GM23338 (cell line): Measurements from ENCODE around the gene S100A14. TPM values are rescaled to one million over a fixed set of nuclear protein-coding genes. Genes with fewer than 3 reads are reported as not detected.

Experiments used
- ATAC-seq: fragments of 200-7000 bp; cut with Tn5 transposase; 3 replicates; pipeline ENCODE4 v1.9.1; 2020
- DNase-seq: peaks from one replicate; pipeline ENCODE4 v3.0.0-alpha.2; 2015; ENCODE audit warnings: low spot score
- H2AFZ ChIP-seq: fragments of 200-600 bp; sonication (generic); 2 replicates; pipeline ENCODE4 v1.8.0; 2016; ENCODE audit warnings: antibody characterized with exemption, mild to moderate bottlenecking, moderate library complexity
- H3F3A ChIP-seq: fragments of 200-600 bp; sonication (generic); replicated peaks from 2 replicates; pipeline ENCODE4 v1.8.0; 2017; ENCODE audit warnings: antibody characterized with exemption, mixed run types, low read depth
- H3K27ac ChIP-seq: fragments of 200-600 bp; sonication (generic); 2 replicates; pipeline ENCODE4 v1.6.1; 2016; ENCODE audit warnings: low read depth
- H3K27me3 ChIP-seq: fragments of 200-600 bp; sonication (generic); 2 replicates; pipeline ENCODE4 v1.8.0; 2016; ENCODE audit warnings: mild to moderate bottlenecking, mixed run types, moderate library complexity; ENCODE audit not compliant: insufficient read depth
- H3K36me3 ChIP-seq: fragments of 200-600 bp; sonication (generic); 2 replicates; pipeline ENCODE4 v1.8.0; 2016; ENCODE audit warnings: mild to moderate bottlenecking; ENCODE audit not compliant: insufficient read depth
- H3K4me1 ChIP-seq: fragments of 200-600 bp; sonication (generic); 2 replicates; pipeline ENCODE4 v1.8.0; 2016; ENCODE audit warnings: mild to moderate bottlenecking, moderate library complexity; ENCODE audit not compliant: insufficient read depth
- H3K4me2 ChIP-seq: fragments of 200-600 bp; sonication (generic); 2 replicates; pipeline ENCODE4 v1.7.1; 2017; ENCODE audit warnings: mixed run types
- H3K4me3 ChIP-seq: fragments of 200-600 bp; sonication (generic); 2 replicates; pipeline ENCODE4 v1.6.1; 2016; ENCODE audit warnings: mixed run types
- H3K79me2 ChIP-seq: fragments of 200-600 bp; sonication (generic); replicated peaks from 2 replicates; pipeline ENCODE4 v1.8.0; 2017; ENCODE audit warnings: mild to moderate bottlenecking; ENCODE audit not compliant: insufficient read depth
- H3K9me2 ChIP-seq: fragments of 200-600 bp; sonication (generic); 2 replicates; pipeline ENCODE4 v1.8.0; 2017; ENCODE audit not compliant: insufficient read depth
- H4K20me1 ChIP-seq: fragments of 200-600 bp; sonication (generic); replicated peaks from 2 replicates; pipeline ENCODE4 v1.8.0; 2017; ENCODE audit warnings: mild to moderate bottlenecking; ENCODE audit not compliant: insufficient read depth
- H3K27ac Mint-ChIP-seq: 2 replicates; pipeline ENCODE4 v1.8.0; 2020; ENCODE audit warnings: inconsistent platforms, mild to moderate bottlenecking, moderate library complexity, mixed read lengths
- H3K27me3 Mint-ChIP-seq: 3 replicates; pipeline ENCODE4 v1.8.0; 2022; ENCODE audit warnings: low read depth, mild to moderate bottlenecking, moderate library complexity, mixed read lengths, inconsistent platforms; ENCODE audit not compliant: insufficient read depth, poor library complexity
- H3K36me3 Mint-ChIP-seq: 3 replicates; pipeline ENCODE4 v1.8.0; 2021; ENCODE audit warnings: low read depth, mild to moderate bottlenecking, inconsistent platforms, moderate library complexity, mixed read lengths
- H3K4me1 Mint-ChIP-seq: 3 replicates; pipeline ENCODE4 v1.8.0; 2020; ENCODE audit warnings: mild to moderate bottlenecking, inconsistent platforms, mixed read lengths
- H3K4me3 Mint-ChIP-seq: 3 replicates; pipeline ENCODE4 v1.8.0; 2021; ENCODE audit warnings: moderate library complexity, mild to moderate bottlenecking, inconsistent platforms, mixed read lengths
- H3K9me3 Mint-ChIP-seq: 3 replicates; pipeline ENCODE4 v1.8.0; 2020; ENCODE audit warnings: moderate library complexity, mild to moderate bottlenecking, inconsistent platforms, mixed read lengths
- CREB1 ChIP-seq: fragments of 250-450 bp; sonication (Bioruptor Pico); IDR thresholded peaks from 2 replicates; pipeline ENCODE4 v1.5.0; 2020; ENCODE audit warnings: low read depth, mild to moderate bottlenecking, moderate library complexity
- EZH2 ChIP-seq: fragments of 200-600 bp; sonication (generic); IDR thresholded peaks from one replicate; pipeline ENCODE4 v1.8.0; 2017; ENCODE audit warnings: antibody characterized with exemption, mild to moderate bottlenecking, low read depth; ENCODE audit not compliant: unreplicated experiment
- EZH2phosphoT487 ChIP-seq: fragments of 200-600 bp; sonication (generic); IDR thresholded peaks from one replicate; pipeline ENCODE4 v1.8.1; 2018; ENCODE audit warnings: antibody characterized with exemption; ENCODE audit not compliant: unreplicated experiment
- NANOG ChIP-seq: IDR thresholded peaks from 2 replicates; pipeline ENCODE4 v1.6.1; 2016; ENCODE audit warnings: antibody characterized with exemption, borderline replicate concordance
- POLR2AphosphoS5 ChIP-seq: IDR thresholded peaks from 2 replicates; pipeline ENCODE4 v1.6.1; 2016; ENCODE audit warnings: antibody characterized with exemption, low read depth
- STAT1 ChIP-seq: IDR thresholded peaks from one replicate; pipeline ENCODE4 v1.6.1; 2016; ENCODE audit warnings: antibody characterized with exemption; ENCODE audit not compliant: unreplicated experiment
- ZNF331 ChIP-seq: fragments of 250-450 bp; sonication (Bioruptor Pico); IDR thresholded peaks from 2 replicates; pipeline ENCODE4 v1.5.0; 2020; ENCODE audit warnings: low read depth, mild to moderate bottlenecking, moderate library complexity
- polyA plus RNA-seq: library from polyadenylated mRNA; unstranded; fragments of >200 nt; fragmentation: Nextera tagmentation; extraction: Ambion mirVana; gene quantifications from 2 replicates; pipeline ENCODE4 v1.2.1, GENCODE V29; 2016
- total RNA-seq: library from RNA; depleted of rRNA; stranded (reverse); fragments of >200 nt; shearing (Covaris generic); gene quantifications from 2 replicates; pipeline ENCODE4 v1.2.3, GENCODE V29; 2014
- TF ChIP-seq, protein P1 (sequence below): fragments of 250-450 bp; sonication (Bioruptor Pico); IDR thresholded peaks from 2 replicates; pipeline ENCODE4 v1.5.0; 2020; ENCODE audit warnings: mild to moderate bottlenecking, moderate library complexity

S100A14 gene
- total and polyA plus RNA-seq, 2 experiments from 2014 or later = 0.28 to 0.53 TPM

DNA sequence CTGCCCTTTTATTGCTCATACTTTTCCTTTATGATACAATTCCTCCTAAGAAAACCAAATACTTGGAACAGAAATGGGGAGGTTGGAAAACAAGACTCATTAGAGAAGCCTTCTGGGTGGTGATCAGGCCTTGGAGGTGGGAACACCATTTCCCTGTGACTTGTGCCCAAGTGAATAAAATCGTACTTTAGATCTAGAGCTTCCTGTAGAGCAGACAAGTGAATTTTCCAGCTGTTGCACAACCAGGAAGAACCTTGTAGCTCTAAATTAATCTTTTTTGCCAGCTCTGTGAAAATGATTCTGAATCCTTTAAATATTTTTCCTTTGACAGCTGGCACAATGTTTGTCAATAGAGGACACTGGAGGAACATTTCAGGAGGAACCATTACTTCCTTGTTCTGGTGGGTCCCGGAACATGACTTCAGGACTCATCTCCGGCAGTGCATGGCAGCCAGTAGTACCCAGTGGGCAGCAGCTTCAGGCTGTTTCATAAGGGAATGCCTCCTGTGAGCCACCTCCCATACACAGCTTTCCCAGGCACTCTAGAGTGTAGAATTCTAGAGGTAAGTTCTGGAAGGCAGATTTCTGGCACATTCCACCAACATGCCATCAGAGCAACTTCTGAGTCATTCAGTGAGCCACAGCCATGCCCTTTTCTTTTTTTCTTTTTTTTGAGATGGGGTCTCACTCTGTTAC is 36.8 kb upstream of the S100A14 start (continued):
- TF ChIP-seq, protein P1, sequence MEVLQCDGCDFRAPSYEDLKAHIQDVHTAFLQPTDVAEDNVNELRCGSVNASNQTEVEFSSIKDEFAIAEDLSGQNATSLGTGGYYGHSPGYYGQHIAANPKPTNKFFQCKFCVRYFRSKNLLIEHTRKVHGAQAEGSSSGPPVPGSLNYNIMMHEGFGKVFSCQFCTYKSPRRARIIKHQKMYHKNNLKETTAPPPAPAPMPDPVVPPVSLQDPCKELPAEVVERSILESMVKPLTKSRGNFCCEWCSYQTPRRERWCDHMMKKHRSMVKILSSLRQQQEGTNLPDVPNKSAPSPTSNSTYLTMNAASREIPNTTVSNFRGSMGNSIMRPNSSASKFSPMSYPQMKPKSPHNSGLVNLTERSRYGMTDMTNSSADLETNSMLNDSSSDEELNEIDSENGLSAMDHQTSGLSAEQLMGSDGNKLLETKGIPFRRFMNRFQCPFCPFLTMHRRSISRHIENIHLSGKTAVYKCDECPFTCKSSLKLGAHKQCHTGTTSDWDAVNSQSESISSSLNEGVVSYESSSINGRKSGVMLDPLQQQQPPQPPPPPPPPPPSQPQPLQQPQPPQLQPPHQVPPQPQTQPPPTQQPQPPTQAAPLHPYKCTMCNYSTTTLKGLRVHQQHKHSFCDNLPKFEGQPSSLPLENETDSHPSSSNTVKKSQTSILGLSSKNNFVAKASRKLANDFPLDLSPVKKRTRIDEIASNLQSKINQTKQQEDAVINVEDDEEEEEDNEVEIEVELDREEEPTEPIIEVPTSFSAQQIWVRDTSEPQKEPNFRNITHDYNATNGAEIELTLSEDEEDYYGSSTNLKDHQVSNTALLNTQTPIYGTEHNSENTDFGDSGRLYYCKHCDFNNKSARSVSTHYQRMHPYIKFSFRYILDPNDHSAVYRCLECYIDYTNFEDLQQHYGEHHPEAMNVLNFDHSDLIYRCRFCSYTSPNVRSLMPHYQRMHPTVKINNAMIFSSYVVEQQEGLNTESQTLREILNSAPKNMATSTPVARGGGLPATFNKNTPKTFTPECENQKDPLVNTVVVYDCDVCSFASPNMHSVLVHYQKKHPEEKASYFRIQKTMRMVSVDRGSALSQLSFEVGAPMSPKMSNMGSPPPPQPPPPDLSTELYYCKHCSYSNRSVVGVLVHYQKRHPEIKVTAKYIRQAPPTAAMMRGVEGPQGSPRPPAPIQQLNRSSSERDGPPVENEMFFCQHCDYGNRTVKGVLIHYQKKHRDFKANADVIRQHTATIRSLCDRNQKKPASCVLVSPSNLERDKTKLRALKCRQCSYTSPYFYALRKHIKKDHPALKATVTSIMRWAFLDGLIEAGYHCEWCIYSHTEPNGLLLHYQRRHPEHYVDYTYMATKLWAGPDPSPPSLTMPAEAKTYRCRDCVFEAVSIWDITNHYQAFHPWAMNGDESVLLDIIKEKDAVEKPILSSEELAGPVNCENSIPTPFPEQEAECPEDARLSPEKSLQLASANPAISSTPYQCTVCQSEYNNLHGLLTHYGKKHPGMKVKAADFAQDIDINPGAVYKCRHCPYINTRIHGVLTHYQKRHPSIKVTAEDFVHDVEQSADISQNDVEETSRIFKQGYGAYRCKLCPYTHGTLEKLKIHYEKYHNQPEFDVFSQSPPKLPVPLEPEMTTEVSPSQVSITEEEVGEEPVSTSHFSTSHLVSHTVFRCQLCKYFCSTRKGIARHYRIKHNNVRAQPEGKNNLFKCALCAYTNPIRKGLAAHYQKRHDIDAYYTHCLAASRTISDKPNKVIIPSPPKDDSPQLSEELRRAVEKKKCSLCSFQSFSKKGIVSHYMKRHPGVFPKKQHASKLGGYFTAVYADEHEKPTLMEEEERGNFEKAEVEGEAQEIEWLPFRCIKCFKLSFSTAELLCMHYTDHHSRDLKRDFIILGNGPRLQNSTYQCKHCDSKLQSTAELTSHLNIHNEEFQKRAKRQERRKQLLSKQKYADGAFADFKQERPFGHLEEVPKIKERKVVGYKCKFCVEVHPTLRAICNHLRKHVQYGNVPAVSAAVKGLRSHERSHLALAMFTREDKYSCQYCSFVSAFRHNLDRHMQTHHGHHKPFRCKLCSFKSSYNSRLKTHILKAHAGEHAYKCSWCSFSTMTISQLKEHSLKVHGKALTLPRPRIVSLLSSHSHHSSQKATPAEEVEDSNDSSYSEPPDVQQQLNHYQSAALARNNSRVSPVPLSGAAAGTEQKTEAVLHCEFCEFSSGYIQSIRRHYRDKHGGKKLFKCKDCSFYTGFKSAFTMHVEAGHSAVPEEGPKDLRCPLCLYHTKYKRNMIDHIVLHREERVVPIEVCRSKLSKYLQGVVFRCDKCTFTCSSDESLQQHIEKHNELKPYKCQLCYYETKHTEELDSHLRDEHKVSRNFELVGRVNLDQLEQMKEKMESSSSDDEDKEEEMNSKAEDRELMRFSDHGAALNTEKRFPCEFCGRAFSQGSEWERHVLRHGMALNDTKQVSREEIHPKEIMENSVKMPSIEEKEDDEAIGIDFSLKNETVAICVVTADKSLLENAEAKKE (CRISPR knock-in tag) = no peak
- TF ChIP-seq NANOG (no peak), ZNF331 (CRISPR knock-in tag) (no peak), CREB1 (no peak), EZH2phosphoT487 (no peak), STAT1 (no peak)

DNA sequence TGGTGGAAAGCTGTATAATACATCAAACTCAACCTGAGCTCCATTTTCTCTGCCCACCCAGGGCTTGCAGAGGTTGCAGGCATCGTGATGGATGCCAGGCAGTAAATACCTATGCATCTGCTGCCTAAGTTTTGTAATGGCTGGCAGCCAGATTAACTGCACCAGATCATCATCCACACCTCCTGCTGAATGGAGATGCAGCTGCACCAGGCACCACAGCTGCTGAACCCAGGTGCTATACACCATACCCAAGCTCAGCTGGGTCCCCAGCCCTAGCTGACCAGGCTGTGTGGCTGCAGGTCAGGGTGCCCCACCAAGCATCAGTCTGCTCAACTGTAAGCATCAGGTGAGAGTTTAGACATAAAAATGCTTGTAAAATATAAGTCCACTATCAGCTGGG is 35.6 kb upstream of the S100A14 start:
- no peaks in the 10 kb centered on the region for H3K9me3 Mint-ChIP-seq
- no peaks in the 10 kb centered on the region for H3K36me3 Mint-ChIP-seq

More for the DNA sequence above, 35.6 kb upstream of the S100A14 start:
- no peaks in the 10 kb centered on the region for H3K36me3 ChIP-seq
- no peak overlapping the region for H2AFZ ChIP-seq
- no peak overlapping the region for H3K27ac Mint-ChIP-seq
- H4K20me1 ChIP-seq = 0 out of 2 replicates have a peak, but pooled peaks cover 3% of the 10 kb centered on the region
- H3K4me2 ChIP-seq = no peak overlapping the region
- no peak overlapping the region for H3K27ac ChIP-seq
- H3K4me3 ChIP-seq = no peak overlapping the region
- no peaks in the 10 kb centered on the region for H3K27me3 ChIP-seq
- H3K4me1 ChIP-seq = no peaks in the 10 kb centered on the region
- no peak for ATAC-seq
- peaks cover 15% of the 10 kb centered on the region for H3K27me3 Mint-ChIP-seq
- no peak overlapping the region for H3K4me3 Mint-ChIP-seq
- peaks cover 7% of the 10 kb centered on the region for H3F3A ChIP-seq
- H3K9me2 ChIP-seq = no peaks in the 10 kb centered on the region
- no peak for DNase-seq
- no peaks in the 10 kb centered on the region for H3K79me2 ChIP-seq
- TF ChIP-seq, protein P1 (CRISPR knock-in tag) = no peak
- TF ChIP-seq EZH2 (no peak), STAT1 (no peak), POLR2AphosphoS5 (no peak)
- peaks cover 3% of the 10 kb centered on the region for H3K4me1 Mint-ChIP-seq
